ENCODE results near the gene PCDHB13. TPM values are rescaled to one million over a fixed set of nuclear protein-coding genes. Genes with fewer than 3 reads are reported as not detected.

The PCDHB13 gene
- total RNA-seq, 1 experiment from 2014 or later = 2.2 TPM

DNA sequence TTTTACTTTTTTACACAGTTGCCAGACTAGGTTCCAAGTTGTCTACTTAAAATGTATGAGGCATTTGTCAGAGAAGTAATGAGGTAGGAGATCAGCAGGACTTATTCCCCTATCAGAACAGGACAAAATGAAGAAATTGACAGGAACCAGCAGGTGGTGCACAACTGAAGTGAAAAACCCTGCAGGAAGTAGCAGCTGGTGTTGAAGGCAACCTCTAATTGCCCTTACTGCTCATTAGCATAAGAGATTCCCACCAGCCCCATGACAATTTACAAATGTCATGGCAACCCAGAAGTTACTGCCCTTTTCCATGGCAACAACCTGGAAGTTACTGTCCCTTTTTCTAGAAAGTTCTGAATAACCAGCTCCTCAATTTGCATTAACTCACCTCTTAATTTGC is 36.9 kb downstream of the PCDHB13 start (continued):
- TF ChIP-seq ATF2 (CRISPR knock-in tag; IDR thresholded peaks at IDR 0.05; ENCODE audit: borderline replicate concordance, low read depth) = no peak
- no peak for TF ChIP-seq GTF2I (CRISPR knock-in tag; conservative IDR thresholded peaks at IDR 0.05)
- TF ChIP-seq NR1H2 (CRISPR knock-in tag; IDR thresholded peaks at IDR 0.05) = no peak
- TF ChIP-seq ESRRA (CRISPR knock-in tag; IDR thresholded peaks at IDR 0.05; ENCODE audit: borderline replicate concordance) = no peak
- TF ChIP-seq ZNF512 (CRISPR knock-in tag; IDR thresholded peaks at IDR 0.05; ENCODE audit: borderline replicate concordance) = no peak
- no peak for TF ChIP-seq SMAD3 (CRISPR knock-in tag; IDR thresholded peaks at IDR 0.05; ENCODE audit: borderline replicate concordance)
- no peak for TF ChIP-seq TEAD4 (CRISPR knock-in tag; IDR thresholded peaks at IDR 0.05)
- no peak for TF ChIP-seq SMAD4 (CRISPR knock-in tag; IDR thresholded peaks at IDR 0.05)
- no peak for TF ChIP-seq HMGA2 (CRISPR knock-in tag; IDR thresholded peaks at IDR 0.05)

DNA sequence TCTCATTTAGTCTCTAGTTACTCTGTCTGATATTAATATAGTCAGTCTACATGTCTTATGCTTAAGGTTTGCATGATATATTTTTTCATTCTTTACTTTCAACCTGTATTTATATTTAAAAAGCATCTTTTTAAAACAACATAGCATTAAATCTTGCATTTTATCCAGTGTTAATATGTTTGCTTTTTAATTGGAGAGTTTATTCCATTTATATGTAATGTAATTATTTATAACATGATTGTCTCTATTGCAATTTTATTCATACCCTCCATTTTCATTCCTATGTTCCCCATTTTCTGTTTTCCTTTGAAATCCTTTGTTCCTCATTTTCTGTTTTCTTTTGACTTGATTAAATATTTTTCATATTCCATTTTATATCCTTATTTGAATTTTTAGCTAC is 44.7 kb downstream of the PCDHB13 start:
- Mint-ChIP-seq H3K27ac (no peak overlapping the region), H3K4me1 (no peaks in the 10 kb centered on the region), H3K9me3 (peaks cover 93% of the 10 kb centered on the region), H3K4me3 (no peak overlapping the region), H3K27me3 (ENCODE audit: low read depth) (peaks cover 11% of the 10 kb centered on the region), H3K36me3 (peaks cover 85% of the 10 kb centered on the region)
- no peak for DNase-seq (ENCODE audit: low spot score)
- CTCF ChIA-PET = no interaction called here
- POLR2A ChIA-PET = no interaction called here
- ATAC-seq = no peak
- TF ChIP-seq ZNF219 (CRISPR knock-in tag; IDR thresholded peaks at IDR 0.05; ENCODE audit: borderline replicate concordance) (no peak), ATF2 (CRISPR knock-in tag; IDR thresholded peaks at IDR 0.05; ENCODE audit: borderline replicate concordance, low read depth) (no peak), E2F5 (CRISPR knock-in tag; IDR thresholded peaks at IDR 0.05) (no peak), OVOL2 (CRISPR knock-in tag; IDR thresholded peaks at IDR 0.05; ENCODE audit: borderline replicate concordance) (no peak), ETV6 (CRISPR knock-in tag; IDR thresholded peaks at IDR 0.05) (no peak), JUN (CRISPR knock-in tag; IDR thresholded peaks at IDR 0.05) (no peak), ZBTB21 (CRISPR knock-in tag; IDR thresholded peaks at IDR 0.05; ENCODE audit: borderline replicate concordance) (no peak), ZNF263 (CRISPR knock-in tag; IDR thresholded peaks at IDR 0.05; ENCODE audit: low read depth) (no peak), FOXJ3 (CRISPR knock-in tag; IDR thresholded peaks at IDR 0.05; ENCODE audit: borderline replicate concordance) (no peak), ZNF425 (CRISPR knock-in tag; conservative IDR thresholded peaks at IDR 0.05) (no peak), NFYB (CRISPR knock-in tag; conservative IDR thresholded peaks at IDR 0.05; ENCODE audit: low read depth) (no peak), RORB (CRISPR knock-in tag; IDR thresholded peaks at IDR 0.05) (no peak), NFATC4 (CRISPR knock-in tag; IDR thresholded peaks at IDR 0.05) (no peak), ATF1 (CRISPR knock-in tag; IDR thresholded peaks at IDR 0.05) (no peak)
- TF ChIP-seq, protein P1, sequence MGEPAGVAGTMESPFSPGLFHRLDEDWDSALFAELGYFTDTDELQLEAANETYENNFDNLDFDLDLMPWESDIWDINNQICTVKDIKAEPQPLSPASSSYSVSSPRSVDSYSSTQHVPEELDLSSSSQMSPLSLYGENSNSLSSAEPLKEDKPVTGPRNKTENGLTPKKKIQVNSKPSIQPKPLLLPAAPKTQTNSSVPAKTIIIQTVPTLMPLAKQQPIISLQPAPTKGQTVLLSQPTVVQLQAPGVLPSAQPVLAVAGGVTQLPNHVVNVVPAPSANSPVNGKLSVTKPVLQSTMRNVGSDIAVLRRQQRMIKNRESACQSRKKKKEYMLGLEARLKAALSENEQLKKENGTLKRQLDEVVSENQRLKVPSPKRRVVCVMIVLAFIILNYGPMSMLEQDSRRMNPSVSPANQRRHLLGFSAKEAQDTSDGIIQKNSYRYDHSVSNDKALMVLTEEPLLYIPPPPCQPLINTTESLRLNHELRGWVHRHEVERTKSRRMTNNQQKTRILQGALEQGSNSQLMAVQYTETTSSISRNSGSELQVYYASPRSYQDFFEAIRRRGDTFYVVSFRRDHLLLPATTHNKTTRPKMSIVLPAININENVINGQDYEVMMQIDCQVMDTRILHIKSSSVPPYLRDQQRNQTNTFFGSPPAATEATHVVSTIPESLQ (CRISPR knock-in tag; IDR thresholded peaks at IDR 0.05) = no peak
- TF ChIP-seq, protein P2, sequence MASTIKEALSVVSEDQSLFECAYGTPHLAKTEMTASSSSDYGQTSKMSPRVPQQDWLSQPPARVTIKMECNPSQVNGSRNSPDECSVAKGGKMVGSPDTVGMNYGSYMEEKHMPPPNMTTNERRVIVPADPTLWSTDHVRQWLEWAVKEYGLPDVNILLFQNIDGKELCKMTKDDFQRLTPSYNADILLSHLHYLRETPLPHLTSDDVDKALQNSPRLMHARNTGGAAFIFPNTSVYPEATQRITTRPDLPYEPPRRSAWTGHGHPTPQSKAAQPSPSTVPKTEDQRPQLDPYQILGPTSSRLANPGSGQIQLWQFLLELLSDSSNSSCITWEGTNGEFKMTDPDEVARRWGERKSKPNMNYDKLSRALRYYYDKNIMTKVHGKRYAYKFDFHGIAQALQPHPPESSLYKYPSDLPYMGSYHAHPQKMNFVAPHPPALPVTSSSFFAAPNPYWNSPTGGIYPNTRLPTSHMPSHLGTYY (CRISPR knock-in tag; IDR thresholded peaks at IDR 0.05) = no peak
- TF ChIP-seq, protein P3, sequence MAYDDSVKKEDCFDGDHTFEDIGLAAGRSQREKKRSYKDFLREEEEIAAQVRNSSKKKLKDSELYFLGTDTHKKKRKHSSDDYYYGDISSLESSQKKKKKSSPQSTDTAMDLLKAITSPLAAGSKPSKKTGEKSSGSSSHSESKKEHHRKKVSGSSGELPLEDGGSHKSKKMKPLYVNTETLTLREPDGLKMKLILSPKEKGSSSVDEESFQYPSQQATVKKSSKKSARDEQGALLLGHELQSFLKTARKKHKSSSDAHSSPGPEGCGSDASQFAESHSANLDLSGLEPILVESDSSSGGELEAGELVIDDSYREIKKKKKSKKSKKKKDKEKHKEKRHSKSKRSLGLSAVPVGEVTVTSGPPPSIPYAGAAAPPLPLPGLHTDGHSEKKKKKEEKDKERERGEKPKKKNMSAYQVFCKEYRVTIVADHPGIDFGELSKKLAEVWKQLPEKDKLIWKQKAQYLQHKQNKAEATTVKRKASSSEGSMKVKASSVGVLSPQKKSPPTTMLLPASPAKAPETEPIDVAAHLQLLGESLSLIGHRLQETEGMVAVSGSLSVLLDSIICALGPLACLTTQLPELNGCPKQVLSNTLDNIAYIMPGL (CRISPR knock-in tag; IDR thresholded peaks at IDR 0.05) = no peak
